Measurements from ENCODE around the gene APBB1. TPM values are rescaled to one million over a fixed set of nuclear protein-coding genes. Genes with fewer than 3 reads are reported as not detected.

Gene APBB1
- total and polyA plus RNA-seq, 2 of the 4 experiments (the other 2 are of a cell fraction) = 39.4 to 44.1 TPM

DNA sequence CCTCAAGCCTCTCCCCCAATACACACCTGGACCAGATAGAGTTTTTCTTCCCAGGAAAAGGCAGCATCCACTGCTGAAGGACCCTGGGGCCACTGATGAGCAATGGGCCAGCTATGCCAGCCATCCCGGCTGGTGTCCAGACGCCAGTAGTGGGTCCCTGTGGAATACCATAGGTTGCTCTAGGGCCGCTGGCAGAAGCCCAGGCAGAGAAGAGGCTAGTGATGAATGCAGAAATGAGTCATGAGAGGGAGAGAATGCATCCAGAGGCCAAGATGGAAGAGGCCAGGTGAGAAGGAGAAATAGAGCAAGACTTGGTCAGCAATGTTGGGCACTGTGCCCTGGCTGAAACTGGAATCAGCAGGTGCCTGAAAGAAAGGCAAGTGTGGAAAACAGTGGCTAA, 13.0 kb upstream of the APBB1 start:
- H3K4me1 ChIP-seq (ENCODE audit: control insufficient read depth, insufficient read depth, low read length) = no peaks in the 10 kb centered on the region
- no peak overlapping the region for H4K91ac ChIP-seq (ENCODE audit: insufficient read depth, low read depth, low read length)
- TF ChIP-seq BHLHE40 (IDR thresholded peaks at IDR 0.05; ENCODE audit: low read depth, low read length) = no peak
- no peak for TF ChIP-seq MAFK (IDR thresholded peaks at IDR 0.05; ENCODE audit: low read depth, low read length)
- no peak for TF ChIP-seq MAZ (IDR thresholded peaks at IDR 0.05; ENCODE audit: borderline replicate concordance, low read depth, low read length)
- TF ChIP-seq, protein P1, sequence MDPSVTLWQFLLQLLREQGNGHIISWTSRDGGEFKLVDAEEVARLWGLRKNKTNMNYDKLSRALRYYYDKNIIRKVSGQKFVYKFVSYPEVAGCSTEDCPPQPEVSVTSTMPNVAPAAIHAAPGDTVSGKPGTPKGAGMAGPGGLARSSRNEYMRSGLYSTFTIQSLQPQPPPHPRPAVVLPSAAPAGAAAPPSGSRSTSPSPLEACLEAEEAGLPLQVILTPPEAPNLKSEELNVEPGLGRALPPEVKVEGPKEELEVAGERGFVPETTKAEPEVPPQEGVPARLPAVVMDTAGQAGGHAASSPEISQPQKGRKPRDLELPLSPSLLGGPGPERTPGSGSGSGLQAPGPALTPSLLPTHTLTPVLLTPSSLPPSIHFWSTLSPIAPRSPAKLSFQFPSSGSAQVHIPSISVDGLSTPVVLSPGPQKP (IDR thresholded peaks at IDR 0.05; ENCODE audit: borderline replicate concordance, low read depth, low read length) = no peak
- no peak for TF ChIP-seq CEBPB (IDR thresholded peaks at IDR 0.05; ENCODE audit: low read depth, low read length)
- no peak for TF ChIP-seq RFX5 (IDR thresholded peaks at IDR 0.05; ENCODE audit: low read depth, low read length)
- peak; percentile 64; the same call in 1 of the 2 replicates for ATAC-seq (ENCODE audit: low read depth)
- in situ Hi-C loops (cut with MboI; ENCODE audit: low sequenced_read_pairs) (no loop called here), intact Hi-C loops (cut with micrococcal nuclease) (no loop called here), dilution Hi-C loops (cut with HindIII; ENCODE audit: low sequenced_read_pairs, unreplicated experiment) (no loop called here)
- no peak overlapping the region for H2AFZ ChIP-seq (replicated peaks; ENCODE audit: low read length, poor library complexity)
- no peak overlapping the region for H3K56ac ChIP-seq (ENCODE audit: extremely low read depth, insufficient read depth, low read length)
- no peak overlapping the region for H3K18ac ChIP-seq (ENCODE audit: low read depth, low read length)
- no peak overlapping the region for H2BK120ac ChIP-seq (ENCODE audit: low read depth, low read length)
- WGBS, 2 experiments (ENCODE audit: extremely low coverage in 2 of 2, insufficient read length in 1 of 2) = no CpG with 5 or more reads among the region's 3 CpGs
- H3K9me3 ChIP-seq (ENCODE audit: control insufficient read depth, insufficient read depth, low read length) = no peaks in the 10 kb centered on the region
- no peaks in the 10 kb centered on the region for H3K79me1 ChIP-seq (ENCODE audit: low read depth in 1 of 2, low read length in 2 of 2)
- BruUV-seq (replicated peaks) = no TSS peak
- POLR2A ChIA-PET (ENCODE audit: unreplicated experiment) = no interaction called here
- no peak overlapping the region for H3K14ac ChIP-seq (replicated peaks; ENCODE audit: low read depth, low read length)
- no peak overlapping the region for H2BK5ac ChIP-seq (ENCODE audit: low read depth, low read length, poor library complexity, severe bottlenecking)
- no peak overlapping the region for H3K27ac ChIP-seq (ENCODE audit: insufficient read depth, low read length)
- no peak overlapping the region for H3K4me3 ChIP-seq (ENCODE audit: insufficient read depth, low read depth, low read length)
- H2AK5ac ChIP-seq (ENCODE audit: low read depth, low read length) = no peak overlapping the region
- H3K4ac ChIP-seq (ENCODE audit: low read depth, low read length) = no peak overlapping the region
- H3K36me3 ChIP-seq (ENCODE audit: control insufficient read depth, insufficient read depth, low read length) = no peaks in the 10 kb centered on the region
- H3K23ac ChIP-seq (ENCODE audit: low read depth, low read length) = no peak overlapping the region
- no peak overlapping the region for H4K5ac ChIP-seq (ENCODE audit: low read depth, low read length)
- H2BK20ac ChIP-seq (ENCODE audit: low read depth, low read length) = no peak overlapping the region
- H3K27me3 ChIP-seq (ENCODE audit: control insufficient read depth, insufficient read depth, low read length) = no peaks in the 10 kb centered on the region
- no peaks in the 10 kb centered on the region for H3K9me1 ChIP-seq (ENCODE audit: insufficient read depth, low read length)
- H2BK15ac ChIP-seq (ENCODE audit: low read depth, low read length) = no peak overlapping the region
- H4K20me1 ChIP-seq (ENCODE audit: insufficient read depth, low read length) = no peaks in the 10 kb centered on the region
- CTCF ChIA-PET = interaction anchor here (1.0 kb wide), 1 partner anchor 53 kb away, joined by 4 read pairs; no protein-coding TSS in a partner anchor
- no peak overlapping the region for H4K8ac ChIP-seq (ENCODE audit: low read depth in 2 of 2, low read length in 2 of 2)
- no peak overlapping the region for H3K4me2 ChIP-seq (ENCODE audit: low read depth, low read length)
- H3K9ac ChIP-seq (ENCODE audit: low read depth, low read length) = no peak overlapping the region
- DNase-seq = peak; percentile 65
- no peak overlapping the region for H2AK9ac ChIP-seq (replicated peaks; ENCODE audit: low read depth, low read length, poor library complexity)
